CD4-positive, alpha-beta T cell treated with Interleukin-15 for 4 hours (primary cell): Measurements from ENCODE around the gene TNS2.
"Not testable (repeated sequence)": the region's sequence is repeated elsewhere in the genome, so short reads cannot be mapped to it uniquely, and the experiment has no call there.

Experiments used
- DNase-seq: peaks from one replicate; pipeline ENCODE4 v3.0.0-alpha.2; 2020; ENCODE audit warnings: low spot score

Gene TNS2

GRCh38 chr12:53069621-53070410 is 20.0 kb downstream of the TNS2 start:
- DNase-seq: no peak

- no peak for DNase-seq
Observed at GRCh38 chr12:53070877-53071492, 21.1 kb downstream of the TNS2 start.

DNA sequence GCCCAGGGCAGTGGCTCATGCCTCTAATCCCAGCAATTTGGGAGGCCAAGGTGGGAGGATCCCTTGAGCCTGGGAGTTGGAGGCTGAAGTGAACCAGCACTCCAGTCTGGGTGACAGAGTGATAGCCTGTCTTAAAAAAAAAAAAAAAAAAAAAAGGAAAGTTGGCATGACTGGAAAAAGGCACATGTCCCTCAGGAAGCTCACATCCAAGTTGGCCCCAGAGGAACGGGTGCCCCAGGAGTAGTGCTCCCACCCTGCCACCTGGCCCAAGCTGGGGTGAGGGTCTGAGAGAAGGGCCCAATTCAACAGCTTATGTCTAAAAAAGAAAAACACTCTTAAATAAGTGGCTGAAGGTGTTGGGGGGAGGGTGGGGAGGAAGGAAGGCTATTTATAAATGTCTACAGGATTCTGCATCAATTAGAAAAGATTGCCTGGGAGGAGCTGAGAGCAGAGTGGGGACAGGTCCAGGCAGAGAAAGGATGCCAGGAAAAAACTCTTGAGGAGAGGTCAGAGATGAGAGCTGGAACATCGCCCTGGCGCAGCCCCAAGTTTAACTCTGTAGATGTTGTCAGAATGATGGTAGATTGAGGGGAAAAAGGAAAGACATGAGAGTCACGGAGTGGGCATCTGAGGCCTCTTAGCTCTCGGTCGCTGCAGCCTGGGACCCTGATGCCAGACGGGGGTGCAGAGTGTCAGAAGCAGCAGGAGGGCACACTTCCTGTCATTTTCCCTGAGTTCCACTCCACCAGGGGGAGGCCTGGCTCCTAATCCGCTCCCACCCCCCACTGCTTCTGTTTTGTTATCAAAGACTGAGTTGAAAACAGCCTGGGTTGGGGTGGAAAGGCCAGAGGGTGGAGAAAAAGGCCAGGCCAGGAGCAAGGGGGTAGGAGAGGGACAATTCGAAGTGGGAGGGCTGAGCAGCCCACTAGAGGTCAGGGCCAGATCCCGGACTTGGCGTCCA is 22.0 kb downstream of the TNS2 start:
- DNase-seq: no peak

DNA sequence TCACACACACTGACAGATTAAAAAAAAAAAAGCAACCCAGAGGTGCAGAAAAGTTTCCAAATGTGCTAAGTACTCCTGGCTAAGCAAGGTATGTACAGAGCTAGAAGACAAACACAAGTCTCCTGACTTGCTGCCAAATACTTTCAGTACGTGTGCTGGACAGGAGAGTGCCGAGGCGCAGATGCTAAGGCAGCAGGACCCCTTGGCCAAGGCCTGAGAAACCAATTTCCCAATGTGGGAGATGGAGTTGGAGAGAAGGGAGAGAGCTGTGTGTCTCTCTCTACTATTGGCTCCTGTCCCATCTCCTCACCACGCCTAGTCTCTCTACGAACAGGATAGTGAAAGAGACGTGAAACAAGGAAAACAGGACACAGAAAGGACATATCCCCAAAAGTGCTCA is 24.0 kb downstream of the TNS2 start:
- DNase-seq: no peak

DNA sequence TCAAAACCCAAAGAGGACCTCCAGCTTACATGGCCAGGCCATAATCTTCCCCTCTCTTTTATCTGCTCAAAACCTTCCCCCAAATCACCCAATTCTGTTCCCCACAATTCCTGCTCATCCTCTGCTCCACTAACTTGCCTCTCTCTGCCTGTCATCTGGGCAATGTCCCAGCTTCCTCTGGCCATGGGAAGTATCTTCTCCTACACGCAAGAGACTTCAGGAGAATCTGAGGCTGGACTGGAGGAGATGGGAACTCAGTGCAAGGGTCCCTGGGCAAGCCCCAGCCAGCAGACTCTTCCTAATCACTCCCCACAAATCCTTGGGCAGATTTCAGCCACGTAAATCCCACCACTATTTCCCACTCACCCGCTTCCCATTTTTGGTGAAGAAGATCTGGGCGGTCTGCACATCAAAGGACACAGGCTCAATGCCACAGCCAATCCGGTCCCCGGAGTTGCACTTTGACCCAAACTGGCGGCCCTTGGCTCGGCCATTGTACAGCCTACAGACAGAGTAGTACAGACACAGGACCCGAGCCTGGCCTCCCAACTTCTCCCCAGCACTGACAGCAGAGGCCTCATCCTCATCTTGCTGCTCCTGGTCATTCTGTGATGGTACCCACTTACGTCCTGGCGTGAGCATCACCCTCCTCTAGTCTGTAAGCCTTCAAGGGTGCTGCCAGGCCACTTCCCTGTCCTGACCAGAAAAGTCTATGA is 24.6 kb downstream of the TNS2 start:
- no peak for DNase-seq

GRCh38 chr12:53074999-53075370 is 25.1 kb downstream of the TNS2 start:
- no peak for DNase-seq

DNA sequence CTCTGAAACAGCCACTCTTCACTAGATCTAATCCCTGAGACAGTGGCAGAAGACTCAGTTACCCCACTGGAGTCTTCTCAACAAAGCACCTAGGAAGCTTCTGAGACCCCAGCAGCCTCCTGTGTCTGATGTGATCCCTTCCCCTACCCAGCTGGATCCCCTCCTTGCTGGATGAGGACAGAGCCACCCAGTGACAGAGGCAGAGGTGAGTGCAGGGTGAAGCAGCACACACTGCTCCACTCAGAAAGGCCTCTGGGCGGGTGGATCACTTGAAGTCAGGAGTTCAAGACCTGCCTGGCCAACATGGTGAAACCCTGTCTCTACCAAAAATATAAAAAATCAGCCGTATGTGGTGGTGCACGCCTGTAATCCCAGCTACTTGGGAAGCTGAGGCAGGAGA is 26.6 kb downstream of the TNS2 start:
- DNase-seq: no peak

DNA sequence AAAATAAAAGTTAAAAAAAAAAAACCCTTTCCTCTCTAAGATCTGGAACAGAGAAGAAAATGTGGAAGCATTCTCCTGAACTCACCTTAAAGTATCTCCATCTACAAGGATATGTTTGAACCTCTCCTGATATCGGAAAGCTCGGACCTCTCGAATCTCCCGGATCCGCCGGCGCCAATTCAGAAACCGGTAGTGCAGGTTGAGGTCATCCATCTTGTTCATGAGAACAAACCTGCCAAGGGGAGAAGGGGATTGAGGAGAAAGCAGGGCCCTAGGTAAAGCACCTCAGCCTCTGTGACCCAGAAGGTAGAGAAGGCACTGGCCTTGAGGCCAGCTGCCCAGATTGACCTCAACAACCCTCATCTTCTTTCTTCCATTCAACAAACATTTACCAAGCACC is 27.2 kb downstream of the TNS2 start:
- DNase-seq: no peak

DNA sequence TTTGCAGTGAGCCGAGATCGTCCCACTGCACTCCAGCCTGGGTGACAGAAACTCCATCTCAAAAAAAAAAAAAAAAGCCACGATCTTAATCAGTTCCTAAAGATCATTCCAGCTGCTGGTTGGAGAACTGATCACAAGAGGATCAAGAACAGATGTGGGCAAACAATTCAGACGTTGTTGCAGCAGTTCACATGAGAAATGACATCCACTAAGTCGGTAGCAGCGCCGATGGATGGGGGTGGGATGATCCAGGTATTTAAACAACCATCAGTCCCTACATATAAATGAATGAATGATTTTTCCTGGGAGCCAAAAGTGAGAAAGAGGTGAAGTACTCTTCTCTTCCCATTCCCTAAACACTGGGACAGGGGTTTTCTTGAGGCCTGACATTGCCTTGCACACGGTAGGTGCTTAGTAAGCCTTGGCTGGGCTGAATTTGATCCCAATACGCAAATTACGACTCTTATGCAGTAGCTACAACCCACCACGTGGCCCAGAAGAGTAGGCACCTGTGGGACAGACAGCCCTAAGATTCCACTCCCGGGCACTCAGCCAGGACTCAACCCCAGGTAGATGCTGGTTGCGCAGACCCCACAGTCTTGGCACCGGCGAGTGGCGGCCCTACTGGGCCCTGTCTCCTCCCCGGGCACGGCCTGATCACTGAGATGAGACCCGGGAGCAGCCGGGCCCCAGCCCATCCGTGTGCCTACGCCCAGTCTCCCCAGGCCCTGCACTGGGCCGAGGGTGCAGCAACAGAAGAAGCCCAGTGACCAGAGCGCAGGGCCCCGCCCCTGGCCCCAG is 28.8 kb downstream of the TNS2 start:
- peak; percentile 51 for DNase-seq

DNA sequence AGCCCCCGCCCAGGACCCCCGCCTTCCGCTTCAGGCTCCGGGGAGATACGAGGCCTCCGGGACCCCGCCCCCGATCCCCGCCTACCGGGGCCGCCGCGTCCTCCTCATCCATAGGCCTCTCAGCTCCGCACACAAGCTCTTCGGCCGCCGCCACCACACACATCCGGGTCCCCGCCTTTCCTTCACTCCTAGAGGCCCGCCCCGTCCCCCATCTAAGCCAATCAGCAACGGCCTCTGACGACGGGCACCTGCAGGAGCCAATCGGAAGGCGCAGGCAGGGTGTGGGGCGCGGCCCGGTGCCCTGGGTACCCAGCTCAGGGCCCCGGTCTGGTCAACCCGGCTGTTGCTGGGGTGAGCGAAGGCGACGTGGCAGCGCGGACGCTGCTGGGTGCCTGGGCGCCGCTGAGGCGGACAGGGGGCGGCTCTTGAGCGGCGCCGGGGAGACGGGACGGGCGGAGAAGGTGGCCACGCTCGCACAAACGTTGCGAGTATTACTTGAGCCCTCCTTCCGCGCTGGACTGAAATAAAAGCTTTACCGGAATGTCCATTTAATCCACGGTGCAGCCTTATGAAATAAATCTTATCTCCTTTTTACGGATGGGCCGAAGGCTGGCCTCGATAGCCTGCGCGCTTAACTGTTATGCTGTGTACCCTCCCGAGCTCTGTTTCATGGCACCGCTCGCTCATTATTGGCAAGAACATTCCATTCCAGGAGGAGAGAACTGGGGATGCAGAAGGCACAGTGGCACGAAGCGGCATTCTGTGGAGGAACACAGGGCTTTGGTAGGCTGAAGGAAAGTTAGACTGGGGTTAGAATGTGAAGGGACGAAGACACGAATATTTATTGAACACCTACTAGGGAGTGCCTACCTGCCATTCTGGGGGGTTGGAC is 29.6 kb downstream of the TNS2 start, which contains the start of gene SPRYD3:
SPRYD3 (minus strand) TSS at position 165 of the 892 bp plus-strand sequence; CDS start at position 108, 57 bp downstream.
- peak; percentile 98 for DNase-seq

DNA sequence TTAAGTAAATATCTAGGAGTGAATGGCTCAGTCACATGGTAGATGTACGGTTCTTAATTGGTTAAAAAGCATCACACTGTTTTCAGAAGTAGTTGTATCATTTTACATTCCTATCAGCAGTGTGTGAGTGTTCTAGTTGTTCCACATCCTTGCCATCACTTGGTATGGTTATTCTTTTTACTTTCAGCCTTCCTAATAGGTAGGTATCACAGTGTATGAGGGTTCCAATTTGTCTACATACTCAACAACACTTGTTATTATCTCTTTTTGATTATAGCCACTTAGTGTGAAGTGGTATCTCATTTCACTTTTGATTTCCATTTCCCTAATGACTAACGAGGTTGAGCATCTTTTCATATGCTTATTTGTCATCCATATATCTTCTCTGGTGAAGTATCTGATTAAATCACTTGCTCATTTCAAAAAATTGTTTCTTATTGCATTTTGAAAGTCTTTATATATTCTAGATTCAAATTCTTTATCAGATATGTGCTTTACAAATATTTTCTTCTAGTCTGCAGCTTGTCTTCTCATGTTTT is 32.8 kb downstream of the TNS2 start:
- no peak for DNase-seq

GRCh38 chr12:53086361-53086760 is 36.5 kb downstream of the TNS2 start:
- DNase-seq: no peak

GRCh38 chr12:53090105-53090504 is 40.2 kb downstream of the TNS2 start:
- DNase-seq: no peak

GRCh38 chr12:53090554-53090953 is 40.7 kb downstream of the TNS2 start:
- DNase-seq: no peak

GRCh38 chr12:53091756-53092155 is 41.9 kb downstream of the TNS2 start:
- DNase-seq: no peak

GRCh38 chr12:53093777-53094393 is 44.0 kb downstream of the TNS2 start:
- DNase-seq: no peak

GRCh38 chr12:53094394-53094787 is 44.5 kb downstream of the TNS2 start:
- no peak for DNase-seq

DNA sequence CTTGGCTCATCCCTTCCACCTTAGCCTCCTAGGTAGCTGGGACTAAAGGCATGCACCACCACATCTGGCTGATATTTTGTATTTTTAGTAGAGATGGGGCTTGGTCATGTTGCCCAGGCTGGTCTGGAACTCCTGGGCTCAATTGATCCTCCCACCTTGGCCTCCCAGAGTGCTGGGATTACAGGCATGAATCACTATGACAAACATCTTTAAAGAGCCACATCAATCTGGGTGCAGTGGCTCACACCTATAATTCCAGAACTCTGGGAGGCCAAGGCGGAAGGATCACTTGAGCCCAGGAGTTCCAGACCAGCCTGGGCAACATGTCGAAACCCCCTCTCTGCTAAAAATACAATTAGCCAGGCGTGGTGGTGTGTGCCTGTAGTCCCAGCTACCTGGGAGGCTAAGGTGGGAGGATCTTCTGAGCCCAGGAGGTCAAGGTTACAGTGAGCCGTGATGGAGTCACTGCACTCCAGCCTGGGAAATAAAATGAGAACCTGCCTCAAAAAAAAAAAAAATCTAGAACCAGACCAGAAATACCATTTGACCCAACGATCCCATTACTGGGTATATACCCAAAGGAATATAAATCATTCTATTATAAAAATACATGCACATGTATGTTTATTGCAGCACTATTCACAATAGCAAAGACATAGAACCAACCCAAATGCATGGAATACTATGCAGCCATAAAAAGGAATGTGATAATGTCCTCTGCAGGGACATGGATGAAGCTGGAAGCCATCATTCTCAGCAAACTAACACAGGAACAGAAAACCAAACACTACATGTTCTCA is 45.1 kb downstream of the TNS2 start:
- not testable (repeated sequence) for DNase-seq

DNA sequence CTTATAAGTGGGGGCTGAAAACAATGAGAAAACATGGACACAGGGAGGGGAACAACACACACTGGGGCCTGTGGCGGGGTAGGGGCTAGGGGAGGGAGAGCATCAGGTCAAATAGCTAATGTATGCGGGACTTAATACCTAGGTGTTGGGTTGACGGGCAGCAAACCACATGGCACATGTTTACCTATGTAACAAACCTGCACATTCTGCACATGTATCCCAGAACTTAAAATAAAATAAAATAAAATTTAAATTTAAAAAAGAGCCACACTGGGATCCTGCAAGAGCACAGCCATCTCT is 45.7 kb downstream of the TNS2 start:
- not testable (repeated sequence) for DNase-seq
